HG03095 (cell line): Measurements from ENCODE around the gene DMAP1.

Experiments used
- ATAC-seq: cut with Tn5 transposase; IDR thresholded peaks from one replicate; pipeline ENCODE4 v1.9.1; 2021; ENCODE audit warnings: moderate library complexity; ENCODE audit not compliant: unreplicated experiment

The DMAP1 gene

DNA sequence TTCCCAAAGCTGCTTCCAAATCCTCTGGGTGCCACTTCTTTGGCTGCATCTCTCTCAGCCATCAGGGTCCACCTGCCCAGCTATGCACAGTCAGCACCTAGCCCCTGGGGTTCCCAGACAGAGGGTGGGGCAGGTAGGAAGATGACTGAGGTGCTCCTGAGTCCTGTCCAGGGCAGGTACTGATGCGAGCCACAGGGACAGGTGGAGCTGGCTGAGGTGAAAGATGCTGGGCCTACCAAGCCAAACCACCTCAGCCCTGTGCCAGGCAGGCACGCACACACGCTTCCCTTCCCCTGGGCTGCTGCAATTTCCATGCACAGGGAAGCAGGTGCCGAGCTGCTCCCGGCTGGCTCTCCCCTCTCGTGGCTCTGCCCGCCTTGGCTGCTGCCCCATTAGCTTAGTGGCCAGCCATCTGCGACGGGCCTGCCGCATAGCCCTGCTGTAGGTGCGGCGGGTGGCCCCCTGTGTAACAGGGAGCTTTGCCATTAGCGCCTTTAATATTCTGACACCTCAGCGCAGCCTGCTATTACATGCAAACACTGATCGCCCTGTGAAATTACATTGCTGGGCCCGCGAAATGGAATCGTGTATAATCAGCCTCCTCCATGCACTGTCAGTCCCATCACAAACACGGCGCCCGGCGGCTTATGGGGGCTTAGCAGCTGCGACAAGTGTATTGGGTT, 38.9 kb downstream of the DMAP1 start:
- ATAC-seq: no peak

DNA sequence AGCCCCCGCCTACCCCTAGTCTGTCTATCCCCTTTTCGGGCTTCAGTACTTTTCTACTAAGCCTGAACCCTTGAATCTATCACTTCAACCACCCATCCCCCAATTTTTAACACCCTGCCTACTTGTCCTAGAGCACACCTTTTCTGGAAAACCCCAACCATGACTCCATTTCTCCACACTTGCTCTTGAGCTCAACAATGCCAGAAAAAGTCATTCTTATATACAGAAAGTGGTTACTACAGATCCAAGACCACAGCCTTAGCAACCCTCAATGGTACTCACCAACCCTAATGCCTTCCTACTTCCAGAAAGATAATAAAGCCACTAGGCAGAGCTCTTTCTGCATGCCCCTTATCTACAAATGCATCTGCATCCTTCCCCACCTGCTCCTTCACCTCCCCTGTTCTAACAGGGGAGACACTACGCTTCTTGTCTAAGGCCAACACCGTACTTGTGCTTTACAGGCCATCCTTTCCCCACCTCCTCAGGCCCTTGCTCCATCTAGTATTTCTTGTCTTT, 41.2 kb downstream of the DMAP1 start:
- ATAC-seq: no peak

DNA sequence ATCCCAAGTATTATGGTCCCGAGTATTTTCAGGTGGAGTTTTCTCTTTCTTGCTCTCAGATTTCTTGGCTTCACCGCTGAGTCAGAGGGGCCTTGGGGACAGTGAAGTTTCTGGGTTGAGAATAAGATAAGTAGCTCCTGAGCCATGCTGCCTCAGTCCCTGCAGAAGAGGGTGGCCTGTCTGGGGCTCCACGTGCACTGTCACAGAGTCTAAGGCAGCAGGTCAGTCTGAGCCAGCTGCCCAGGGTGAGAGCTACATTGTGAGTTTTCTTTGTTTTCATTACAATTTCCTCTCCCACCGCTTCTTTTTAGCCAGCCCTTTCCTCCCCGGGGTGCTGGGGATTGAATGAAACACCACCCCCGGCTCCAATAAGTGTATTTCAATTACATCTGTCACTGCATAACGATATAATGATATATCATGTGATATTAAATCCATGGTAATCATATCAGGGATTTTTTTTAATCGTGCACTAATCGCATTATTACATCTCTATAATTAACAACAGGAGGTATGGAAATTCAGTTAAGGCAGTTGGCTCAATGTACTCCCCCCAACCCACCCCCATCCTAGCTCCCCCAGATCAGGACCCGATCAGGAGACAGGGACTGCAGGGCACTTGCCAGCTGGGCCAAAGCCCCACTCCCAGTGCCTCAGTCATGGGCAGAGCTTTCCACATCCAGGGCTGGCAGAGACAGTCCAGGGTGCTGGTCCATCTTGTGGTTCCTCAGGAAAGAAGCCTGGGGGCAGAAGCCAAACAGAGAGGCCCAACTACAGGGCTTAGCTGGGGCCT, 43.7 kb downstream of the DMAP1 start:
- no peak for ATAC-seq

DNA sequence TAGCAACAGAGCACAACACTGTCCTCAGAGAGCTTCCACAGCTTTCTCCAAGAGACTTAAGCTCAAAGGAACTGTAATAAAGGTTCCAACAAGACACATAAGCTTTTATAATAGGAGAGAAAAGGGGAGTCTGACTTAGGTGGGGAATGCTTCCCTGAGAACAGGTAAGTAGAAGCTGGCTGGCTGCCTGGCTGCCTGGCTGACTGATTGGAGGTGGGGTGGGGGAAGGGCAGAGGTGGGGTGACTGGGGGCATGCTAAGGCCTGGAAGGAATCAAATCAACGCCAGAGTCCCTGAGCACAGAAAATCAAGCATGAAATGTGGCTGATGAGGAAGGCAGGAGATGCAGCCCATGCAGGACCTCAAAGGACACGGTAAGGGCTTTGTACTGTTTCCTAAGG, 45.8 kb downstream of the DMAP1 start:
- ATAC-seq: no peak

DNA sequence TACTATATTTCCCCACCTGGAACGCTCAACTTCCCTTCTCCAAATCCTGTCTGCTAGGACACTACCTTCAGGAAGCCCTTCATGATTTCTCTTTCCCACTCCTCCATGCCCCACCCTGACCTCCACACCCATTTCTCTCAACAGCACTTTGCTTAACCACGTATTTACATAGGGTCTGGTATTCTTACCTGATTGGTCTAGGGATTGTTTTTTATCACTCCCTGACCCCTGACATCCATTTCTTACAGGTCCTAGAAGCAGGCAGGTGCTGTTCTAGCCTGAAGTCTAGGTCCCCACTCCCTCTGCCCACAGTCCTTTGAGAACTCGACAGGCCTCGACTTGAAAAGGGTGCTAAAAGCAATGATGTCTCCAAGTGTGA, 47.5 kb downstream of the DMAP1 start:
- no peak for ATAC-seq

DNA sequence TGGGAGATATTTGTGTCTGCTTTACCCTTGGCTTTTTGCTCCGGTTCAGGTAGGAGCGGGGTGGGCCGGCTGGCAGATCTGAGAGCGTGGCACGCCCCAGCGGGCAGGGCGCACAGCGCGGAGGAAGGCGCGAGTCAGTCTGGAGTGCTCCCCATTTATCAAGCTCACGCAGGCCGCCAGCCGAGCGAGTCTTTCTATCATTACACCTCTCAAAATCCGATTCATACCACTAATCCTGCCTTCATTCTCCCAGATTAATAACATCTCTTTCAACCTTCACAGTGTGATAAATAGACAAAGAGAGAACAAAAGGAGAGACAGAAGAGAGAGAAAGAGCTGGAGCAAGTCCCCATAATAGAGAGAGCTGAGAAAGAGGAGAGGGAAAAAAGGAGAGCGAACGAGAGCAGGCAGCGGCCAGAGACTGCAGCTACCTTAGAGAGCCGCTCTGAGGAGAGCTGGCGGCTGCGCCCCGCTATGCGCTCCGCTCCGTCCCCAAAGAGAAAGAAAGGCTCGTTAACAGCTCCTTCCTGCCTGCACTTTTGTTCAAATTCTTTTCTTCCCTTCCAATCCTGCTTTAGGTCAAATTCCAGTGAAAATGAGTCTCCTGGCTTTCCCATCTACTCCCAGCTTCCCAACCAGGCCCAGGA, 48.0 kb downstream of the DMAP1 start:
- no peak for ATAC-seq

DNA sequence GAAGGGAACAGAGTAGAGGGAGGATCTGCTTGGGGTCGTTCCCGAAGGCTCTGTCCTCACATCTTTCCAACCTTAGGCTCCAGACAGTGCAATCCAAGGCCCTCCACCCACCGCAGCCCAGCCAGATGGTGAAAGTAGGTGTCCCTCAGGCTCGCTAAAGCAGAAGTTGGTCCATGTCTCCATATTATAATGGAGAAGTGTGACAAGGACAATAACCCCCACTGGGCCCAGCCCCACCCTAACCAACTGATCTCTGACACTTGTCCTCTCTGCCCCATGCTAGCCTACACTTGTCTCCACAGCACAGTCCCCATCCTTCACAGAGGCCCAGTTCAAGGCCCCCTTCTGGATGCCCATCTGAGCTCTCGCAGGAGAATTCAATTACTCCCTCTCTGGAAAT, 48.7 kb downstream of the DMAP1 start:
- no peak for ATAC-seq

DNA sequence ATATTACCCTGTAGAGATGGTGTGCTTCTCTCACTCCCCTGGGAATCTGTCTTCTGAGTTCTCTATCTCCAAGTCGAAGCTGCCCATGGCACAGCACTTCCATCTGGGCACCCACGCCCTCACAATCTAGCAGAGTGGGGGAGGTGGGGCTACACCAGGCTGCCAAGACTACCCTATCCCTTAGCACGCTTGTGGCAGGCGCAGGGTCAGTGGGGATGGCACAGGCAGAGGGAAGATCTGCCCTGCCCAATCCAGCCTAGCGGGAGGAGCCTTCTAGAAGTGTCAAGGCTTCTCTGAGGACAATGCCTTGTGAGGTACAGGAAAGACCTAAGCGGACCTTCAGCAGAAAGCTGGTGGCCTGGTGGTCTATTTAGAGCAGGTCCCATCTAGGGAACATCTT, 49.1 kb downstream of the DMAP1 start:
- ATAC-seq: no peak

DNA sequence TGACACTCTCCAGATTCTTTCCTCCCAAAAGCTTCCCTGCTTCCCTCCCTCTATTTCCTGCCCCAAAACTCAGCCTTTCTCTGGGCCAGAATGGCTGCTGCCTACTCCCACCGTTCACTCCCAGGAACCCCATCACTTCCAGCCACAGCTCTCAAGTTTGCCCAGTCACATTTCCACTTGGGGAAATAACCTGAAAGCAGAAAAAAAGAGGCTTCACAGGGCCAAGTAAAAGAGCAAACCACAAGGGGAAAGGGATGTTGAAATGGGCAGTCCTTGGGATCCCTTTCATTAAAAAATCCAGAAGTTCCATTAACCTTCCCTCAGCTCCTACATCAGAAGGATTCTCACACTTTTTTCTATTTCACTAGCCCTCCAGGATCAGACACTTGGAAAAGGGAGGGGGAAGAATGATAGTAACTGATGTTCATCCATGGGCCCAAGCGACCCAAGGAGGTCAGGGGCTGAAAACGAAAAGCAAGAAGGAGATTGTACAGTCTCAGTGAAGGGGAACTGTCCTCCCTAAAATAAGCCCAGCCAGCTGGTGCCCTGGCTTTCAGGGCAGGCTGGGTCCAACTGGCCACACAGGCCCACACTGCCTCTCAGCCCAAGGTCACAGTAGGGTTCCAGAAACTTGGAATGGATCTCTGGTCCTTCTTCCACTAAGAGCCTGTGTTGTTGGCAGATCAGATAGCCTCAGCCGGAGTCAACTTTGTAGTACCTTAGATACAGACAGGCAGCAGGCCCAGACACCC, 49.7 kb downstream of the DMAP1 start:
- ATAC-seq: no peak

DNA sequence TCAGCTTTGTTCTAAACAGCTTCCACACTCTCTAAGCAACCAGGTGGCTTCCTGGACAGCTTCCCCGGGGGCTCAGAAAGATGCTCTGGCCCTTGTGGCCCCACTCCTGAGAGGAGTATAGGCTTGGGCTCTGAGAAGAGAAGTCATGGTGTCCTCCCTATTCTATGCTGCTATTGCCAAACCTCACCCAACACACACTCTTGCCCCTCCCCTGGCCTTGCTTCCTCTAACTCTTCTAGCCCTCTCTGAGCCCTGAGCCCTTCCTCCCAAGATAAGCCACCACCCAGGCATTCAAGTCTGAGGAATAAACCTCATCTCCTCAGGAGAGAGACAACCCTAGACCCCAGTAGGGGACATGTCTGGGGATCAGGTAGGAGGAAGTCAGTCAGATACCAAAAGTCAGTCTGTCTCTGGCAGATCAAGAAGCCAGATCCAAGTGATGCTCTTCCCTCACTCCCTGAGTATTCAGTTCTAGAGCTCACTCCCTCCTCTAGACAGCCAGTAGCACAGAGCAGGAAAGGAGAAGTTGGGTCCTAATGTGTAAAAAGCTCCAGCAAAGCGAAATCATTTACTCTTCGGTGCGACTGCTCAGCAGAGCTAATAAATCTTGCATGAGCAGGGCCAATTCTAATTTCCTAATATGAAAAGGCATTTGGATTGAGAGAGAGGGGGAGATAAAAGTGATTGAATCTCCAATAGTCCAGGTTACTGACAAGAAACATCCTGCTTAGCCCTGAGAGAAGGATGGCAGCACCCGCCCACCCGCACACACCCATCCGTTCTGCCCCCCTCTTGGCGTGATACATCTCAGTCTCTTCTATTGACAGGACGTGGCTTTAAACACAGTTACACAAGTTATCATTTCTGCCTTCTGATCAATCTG, 50.5 kb downstream of the DMAP1 start:
- no peak for ATAC-seq

DNA sequence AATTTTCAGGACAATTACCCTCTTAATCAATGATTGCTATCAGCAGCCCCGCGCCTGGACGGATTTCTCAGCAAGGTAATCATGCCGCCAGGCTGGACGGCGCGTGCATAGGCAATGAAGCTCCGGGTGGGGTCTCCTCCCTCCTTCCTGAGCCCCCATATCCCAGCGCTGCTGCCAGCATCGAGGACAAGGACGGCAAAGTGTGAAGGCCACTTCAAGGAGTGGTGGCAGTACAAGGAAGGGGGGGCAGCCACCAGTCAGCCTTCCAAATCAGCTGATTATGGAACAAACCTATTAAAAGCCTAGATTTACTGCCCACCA, 51.1 kb downstream of the DMAP1 start:
- ATAC-seq: no peak

DNA sequence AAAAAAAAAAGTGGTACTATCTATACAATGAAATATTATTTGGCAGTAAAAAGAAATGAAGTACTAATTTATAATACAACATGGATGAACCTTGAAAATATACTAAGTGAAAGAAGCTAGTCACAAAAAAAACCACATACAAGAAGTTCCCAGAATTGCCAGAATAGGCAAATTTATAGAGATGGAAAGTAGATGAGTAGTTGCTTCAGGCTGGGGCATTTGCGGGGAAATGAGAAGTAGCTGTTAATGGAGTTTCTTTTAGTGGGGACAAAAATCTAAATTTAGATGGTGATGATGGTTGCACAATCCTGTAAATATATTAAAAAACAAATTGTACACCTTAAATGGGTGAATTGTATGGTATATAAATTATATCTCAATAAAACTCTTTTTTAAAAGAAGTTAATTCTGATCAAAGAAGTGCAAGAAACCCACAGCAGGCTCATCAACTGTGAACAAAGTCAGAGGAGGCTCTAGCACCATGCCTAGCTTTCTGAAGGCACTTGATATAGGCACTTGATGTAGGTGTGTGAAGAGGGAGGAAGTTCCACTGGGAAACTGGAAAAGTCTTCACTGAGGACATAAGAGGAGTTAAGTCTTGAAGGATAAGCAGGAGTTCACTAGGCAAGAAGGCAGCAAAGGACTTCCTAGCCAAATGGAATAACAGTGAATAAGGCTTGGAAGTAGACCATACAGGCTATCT, 52.5 kb downstream of the DMAP1 start:
- no peak for ATAC-seq

DNA sequence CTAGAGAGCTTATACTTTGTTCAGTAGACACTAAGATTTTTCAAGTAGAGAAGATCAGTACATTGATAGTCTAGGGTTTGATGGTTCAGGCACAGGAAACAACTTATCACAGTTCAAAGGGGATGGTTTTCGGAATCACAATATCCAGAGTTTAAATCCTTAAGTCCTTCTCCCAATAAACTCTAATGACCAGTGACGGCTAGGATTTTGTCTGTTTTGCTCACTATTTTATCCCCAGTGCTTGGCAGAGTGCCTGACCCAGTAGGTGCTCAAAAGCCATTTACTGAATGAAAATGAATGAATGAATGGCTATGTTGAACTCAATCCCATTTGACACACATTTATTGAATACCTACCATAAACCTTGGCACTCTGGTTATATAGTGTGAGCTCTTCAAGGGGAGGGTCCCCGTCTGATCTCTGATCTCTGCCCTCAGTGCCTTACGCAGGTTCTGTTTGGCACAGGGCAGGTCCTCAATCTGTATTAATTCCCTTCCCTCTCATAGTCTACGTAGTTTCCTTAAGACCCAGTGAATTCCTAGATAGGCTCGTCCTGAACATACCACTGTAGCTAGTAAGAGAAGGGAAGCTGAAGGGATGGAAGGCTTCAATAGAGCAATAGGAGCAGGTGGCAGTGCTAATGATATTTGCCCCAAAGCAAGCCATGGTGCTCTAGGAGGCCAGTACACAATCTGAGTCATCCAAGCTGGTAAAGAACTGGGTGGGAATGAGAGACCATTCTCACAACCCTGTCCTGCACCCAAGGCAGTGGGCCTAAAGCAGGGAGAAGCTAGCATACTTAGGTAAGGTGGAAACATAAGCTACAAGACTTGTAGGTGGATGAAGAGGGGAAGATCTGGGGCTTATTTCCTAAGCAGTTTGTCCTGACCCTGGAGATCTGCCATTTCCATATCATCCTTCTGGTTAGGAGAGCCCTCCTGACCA, 53.4 kb downstream of the DMAP1 start:
- ATAC-seq: no peak

DNA sequence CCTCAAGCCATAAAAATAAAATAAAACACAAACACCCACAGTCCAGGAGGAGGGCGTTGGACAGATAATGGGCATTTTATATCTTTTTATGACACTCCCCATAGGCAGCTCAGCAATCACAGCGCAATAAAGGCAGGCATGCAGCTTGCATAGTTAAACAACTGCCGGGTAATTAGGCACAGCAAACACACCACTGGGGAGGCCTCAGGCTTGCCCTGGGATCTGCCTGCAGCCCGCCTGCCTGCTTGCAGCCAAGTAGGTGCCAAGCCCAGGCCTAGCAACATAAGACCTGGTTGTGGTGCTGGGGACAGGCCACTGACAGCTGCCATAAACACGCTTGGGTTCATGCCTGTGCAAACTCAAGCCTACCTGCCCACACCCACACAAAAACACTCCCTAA, 54.2 kb downstream of the DMAP1 start:
- no peak for ATAC-seq

DNA sequence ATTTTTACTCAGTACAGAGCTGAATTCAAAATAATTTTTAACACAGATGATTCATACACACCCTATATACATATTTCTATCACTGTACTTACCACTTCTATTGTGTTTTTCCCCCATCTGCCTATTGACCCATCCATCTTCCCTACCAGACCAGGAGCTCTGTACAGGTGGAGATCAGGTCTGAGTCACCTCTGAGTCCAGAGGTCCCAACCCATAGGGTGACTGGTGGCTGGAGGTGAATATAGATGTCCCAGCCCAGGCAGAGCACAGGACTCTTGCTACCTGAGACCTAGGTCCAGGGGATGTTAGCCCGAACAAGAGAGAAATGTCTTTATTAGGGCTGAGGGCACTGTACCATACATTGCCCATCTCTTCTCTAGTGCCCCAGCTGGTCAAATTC, 54.8 kb downstream of the DMAP1 start:
- ATAC-seq: no peak
